Activated naive CD8-positive, alpha-beta T cell treated with anti-CD3 and anti-CD28 coated beads, Interleukin-2, amount 50 U/mL, for 24 hours (primary cell): Measurements from ENCODE around the gene RIPK3.

Experiments
- ATAC-seq: fragments of 150-1000 bp; cut with Tn5 transposase; one replicate; pipeline ENCODE4 v1.10.0; 2021
- DNase-seq: peaks from one replicate; pipeline ENCODE4 v3.0.0; 2021
- H3K27ac Mint-ChIP-seq: one replicate; pipeline ENCODE4 v1.8.0; 2021; ENCODE audit warnings: mild to moderate bottlenecking, mixed read lengths
- H3K27me3 Mint-ChIP-seq: one replicate; pipeline ENCODE4 v1.8.0; 2021; ENCODE audit warnings: mixed read lengths
- H3K36me3 Mint-ChIP-seq: one replicate; pipeline ENCODE4 v1.8.0; 2021; ENCODE audit warnings: low read depth, mixed read lengths
- H3K4me1 Mint-ChIP-seq: one replicate; pipeline ENCODE4 v1.8.0; 2021; ENCODE audit warnings: mixed read lengths
- H3K4me3 Mint-ChIP-seq: one replicate; pipeline ENCODE4 v1.8.0; 2021; ENCODE audit warnings: mild to moderate bottlenecking, moderate library complexity, mixed read lengths
- H3K9me3 Mint-ChIP-seq: one replicate; pipeline ENCODE4 v1.8.0; 2021; ENCODE audit warnings: mixed read lengths

The RIPK3 gene

DNA sequence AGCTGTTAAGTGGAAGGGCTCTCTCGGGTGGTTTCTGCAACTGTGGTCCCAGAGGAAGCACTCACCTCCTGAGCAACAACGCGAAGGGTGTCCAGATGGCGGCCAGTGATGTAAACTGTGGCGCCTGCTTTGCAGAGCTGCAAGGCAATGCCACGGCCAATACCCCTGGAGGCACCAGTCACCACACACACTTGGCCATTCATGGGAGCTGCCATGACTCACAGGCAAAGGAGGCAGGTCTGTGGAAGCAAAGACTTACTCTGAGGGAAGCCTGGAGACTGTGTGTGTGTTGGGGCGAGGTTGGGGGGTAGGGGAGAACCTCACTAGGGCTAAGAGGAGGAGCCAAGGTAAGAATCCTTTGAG is 40.9 kb downstream of the RIPK3 start:
- peaks cover 55% of the 10 kb centered on the region for H3K4me1 Mint-ChIP-seq
- ATAC-seq (peak; percentile 5), DNase-seq (no peak)
- no peaks in the 10 kb centered on the region for H3K27me3 Mint-ChIP-seq
- no peaks in the 10 kb centered on the region for H3K9me3 Mint-ChIP-seq
- peak overlapping the region; percentile 91 for H3K27ac Mint-ChIP-seq
- H3K36me3 Mint-ChIP-seq: peaks cover 25% of the 10 kb centered on the region
- H3K4me3 Mint-ChIP-seq: peak overlapping the region; percentile 92

DNA sequence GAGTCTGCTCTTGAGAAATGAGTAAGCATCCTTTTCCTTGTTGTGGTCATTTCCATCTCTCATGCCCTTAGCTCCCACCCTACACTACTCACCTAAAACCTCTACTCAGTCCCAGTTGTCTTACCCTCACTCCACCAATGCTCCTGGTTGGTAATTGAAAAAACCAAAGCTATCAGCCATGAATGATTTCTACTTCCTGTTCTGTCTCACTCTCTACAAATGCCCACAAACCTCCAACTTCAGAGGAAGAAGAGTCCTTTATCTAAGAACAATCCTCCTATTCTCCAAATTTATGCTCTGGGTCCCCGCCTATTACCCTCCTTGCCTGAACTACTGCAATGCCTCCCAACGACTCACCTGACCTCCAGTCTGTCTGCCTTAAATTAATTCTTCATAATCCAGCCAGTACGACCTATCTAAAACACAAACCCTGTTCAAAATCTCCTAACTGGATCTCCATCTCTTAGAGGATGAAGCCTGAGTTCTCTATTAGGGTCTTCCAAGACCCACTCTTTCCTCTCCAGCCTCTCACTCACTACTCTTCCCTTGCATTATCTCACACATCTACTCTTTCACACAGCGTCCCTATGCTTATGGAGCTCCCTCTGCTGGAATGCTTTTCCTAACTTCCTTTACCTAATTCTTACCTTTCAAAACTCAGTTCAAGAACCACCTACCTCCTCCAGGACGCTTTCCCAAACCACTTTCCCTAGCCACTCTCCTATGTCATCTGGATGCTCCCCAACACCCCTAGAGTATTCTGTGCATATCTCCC is 42.4 kb downstream of the RIPK3 start:
- peaks cover 55% of the 10 kb centered on the region for H3K4me1 Mint-ChIP-seq
- H3K9me3 Mint-ChIP-seq: no peaks in the 10 kb centered on the region
- peak; percentile 30 for ATAC-seq
- H3K36me3 Mint-ChIP-seq: peaks cover 18% of the 10 kb centered on the region
- no peaks in the 10 kb centered on the region for H3K27me3 Mint-ChIP-seq
- H3K27ac Mint-ChIP-seq: peak overlapping the region; percentile 82
- H3K4me3 Mint-ChIP-seq: no peak overlapping the region
- no peak for DNase-seq

DNA sequence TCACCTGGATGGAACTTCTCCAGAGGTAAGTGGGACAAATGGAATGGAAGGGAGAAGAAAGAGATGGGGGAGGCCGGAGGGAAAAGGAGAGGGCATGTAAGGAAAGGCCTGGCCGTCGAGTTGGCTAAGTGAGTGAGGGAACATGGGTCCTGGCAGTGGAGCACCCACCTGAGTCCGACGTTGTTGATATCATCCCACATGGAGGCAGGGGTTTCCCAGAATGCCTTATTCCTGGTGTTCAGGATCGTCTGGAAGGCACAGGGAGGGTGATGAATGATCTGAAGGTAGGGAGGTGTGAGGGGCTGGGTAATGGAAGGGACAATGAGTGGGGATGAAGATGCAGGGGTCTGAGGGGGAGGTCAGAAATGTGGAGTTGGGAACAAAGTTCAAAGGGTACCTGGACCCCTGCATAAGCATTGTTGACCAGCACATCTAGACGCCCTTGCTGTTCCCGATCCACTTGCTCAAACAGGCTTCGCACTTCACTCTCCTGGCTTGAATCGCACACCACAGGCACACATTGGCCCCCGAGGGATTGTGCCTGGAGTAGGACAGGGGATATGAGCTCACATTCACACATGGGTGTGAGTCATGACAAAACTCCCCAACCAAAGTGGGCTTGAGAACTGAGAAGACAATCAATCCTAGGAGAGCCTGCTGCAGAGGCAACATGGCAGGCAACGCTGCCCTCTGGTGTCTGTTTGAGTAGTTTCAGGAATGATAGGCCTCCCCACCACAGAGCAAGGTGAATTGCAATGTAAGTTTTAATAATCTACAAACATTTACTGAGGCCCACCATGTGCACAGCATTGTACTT is 43.2 kb downstream of the RIPK3 start:
- H3K27me3 Mint-ChIP-seq: no peaks in the 10 kb centered on the region
- H3K4me3 Mint-ChIP-seq: peak overlapping the region; percentile 35
- DNase-seq (peak; percentile 73), ATAC-seq (peak; percentile 93)
- H3K27ac Mint-ChIP-seq: peak overlapping the region; percentile 82
- no peaks in the 10 kb centered on the region for H3K9me3 Mint-ChIP-seq
- peaks cover 56% of the 10 kb centered on the region for H3K4me1 Mint-ChIP-seq
- H3K36me3 Mint-ChIP-seq: peaks cover 20% of the 10 kb centered on the region

DNA sequence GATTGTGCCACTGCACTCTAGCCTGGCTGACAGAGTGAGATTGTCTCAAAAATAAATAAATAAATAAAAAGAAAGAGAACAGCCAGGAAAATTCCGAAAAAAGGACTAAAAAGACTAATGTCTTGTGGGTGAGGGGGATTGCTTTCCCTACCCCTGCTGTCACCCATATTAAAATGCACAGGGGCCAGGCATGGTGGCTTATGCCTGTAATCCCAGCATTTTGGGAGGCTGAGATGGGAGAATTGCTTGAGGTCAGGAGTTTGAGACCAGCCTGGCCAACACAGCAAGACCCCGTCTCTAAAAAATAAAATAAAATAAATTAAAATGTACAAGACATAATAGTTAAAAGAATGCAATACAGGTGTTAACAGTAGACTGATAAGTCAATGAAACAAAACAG is 46.3 kb downstream of the RIPK3 start:
- Mint-ChIP-seq H3K36me3 (peaks cover 30% of the 10 kb centered on the region), H3K9me3 (no peaks in the 10 kb centered on the region), H3K27me3 (no peaks in the 10 kb centered on the region), H3K27ac (no peak overlapping the region), H3K4me3 (no peak overlapping the region), H3K4me1 (peaks cover 58% of the 10 kb centered on the region)
- DNase-seq (no peak), ATAC-seq (no peak)

DNA sequence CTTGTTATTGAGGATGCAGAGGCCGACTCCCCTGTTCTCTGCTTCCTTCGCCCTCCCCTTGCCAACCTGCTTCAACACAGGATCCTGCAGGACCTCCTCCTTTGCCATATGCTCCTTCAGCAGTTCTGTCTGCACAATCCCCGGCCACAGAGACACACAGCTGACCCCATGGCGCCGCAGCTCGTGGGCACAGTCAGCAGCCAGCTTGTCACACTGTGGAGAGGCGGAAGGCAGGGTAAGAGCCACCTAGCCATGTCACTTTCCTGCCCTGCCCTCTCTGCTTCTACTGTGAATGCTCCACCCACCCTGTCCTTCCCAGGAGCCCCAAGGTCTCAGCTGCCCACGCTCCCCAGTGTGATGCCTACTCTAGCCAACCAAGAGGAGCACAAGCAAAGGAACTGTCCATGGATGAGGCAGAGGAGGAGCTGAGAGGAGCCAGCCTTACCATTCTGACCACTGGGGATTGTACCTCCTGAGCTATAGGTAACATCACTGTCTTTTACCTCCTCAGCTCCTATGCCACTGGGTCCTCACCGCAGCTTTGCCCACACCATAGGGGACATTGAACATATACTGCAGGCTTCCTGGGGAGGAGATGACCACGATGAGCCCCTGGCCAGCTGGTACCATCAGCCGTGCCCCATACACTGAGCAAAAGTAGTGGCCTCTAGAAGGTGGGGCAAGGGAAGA is 47.5 kb downstream of the RIPK3 start:
- no peak for ATAC-seq
- peaks cover 32% of the 10 kb centered on the region for H3K36me3 Mint-ChIP-seq
- no peaks in the 10 kb centered on the region for H3K9me3 Mint-ChIP-seq
- H3K4me1 Mint-ChIP-seq: peaks cover 60% of the 10 kb centered on the region
- H3K27ac Mint-ChIP-seq: no peak overlapping the region
- no peak overlapping the region for H3K4me3 Mint-ChIP-seq
- DNase-seq: no peak
- H3K27me3 Mint-ChIP-seq: peaks cover 3% of the 10 kb centered on the region

DNA sequence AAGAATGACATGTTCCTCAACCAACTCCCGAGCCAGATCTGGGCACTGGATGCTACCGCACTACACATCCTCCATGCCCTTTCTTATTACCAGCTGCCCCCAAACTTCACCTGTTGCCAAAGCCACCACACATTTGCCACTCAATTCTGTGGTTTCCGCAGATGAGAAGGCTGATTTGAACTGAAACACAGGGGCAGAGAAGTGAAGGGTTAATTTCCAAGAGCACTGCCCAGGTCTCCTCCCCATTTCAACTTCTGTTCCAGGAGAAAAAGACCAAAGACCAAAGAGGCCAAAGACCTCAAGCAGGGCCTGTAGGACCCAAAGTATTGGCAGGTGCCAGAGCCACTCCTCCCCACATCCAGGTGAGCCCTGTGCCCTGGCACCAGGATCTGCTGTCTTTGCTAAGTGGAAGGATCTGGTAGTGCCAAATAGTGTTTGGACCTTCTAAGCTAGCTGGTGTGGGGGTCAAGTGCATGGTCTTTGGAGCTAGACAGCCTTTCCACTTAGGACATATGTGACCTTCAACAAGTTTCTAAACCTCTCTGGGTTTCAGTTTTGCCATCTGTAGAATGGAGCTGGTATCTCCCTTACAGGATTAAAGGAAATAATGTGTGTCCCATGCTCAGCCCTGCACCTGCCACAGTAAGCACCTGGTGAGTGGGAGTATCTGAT is 48.2 kb downstream of the RIPK3 start:
- DNase-seq (no peak), ATAC-seq (no peak)
- Mint-ChIP-seq H3K27me3 (peaks cover 3% of the 10 kb centered on the region), H3K27ac (no peak overlapping the region), H3K9me3 (no peaks in the 10 kb centered on the region), H3K4me3 (no peak overlapping the region), H3K36me3 (peaks cover 31% of the 10 kb centered on the region), H3K4me1 (peaks cover 53% of the 10 kb centered on the region)

DNA sequence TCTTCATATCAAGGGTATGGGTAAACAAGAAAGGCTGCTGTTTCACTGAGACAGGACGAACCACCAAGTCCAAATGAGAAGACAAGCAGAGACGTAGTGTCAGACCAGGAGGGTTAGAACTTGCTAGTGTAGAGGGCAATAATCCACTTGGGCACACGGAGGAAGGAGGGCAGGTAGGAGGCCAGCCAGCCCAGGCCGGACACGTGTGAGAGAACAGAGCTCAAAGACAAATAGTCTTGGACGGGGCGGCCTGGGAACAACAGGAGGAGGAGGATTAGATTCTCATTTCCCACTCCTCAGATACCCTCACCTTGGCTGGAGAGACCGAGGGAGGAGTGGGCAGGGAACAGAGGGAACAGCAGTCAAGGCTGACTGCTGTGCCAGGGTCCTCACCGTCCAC is 49.0 kb downstream of the RIPK3 start:
- Mint-ChIP-seq H3K27me3 (peaks cover 3% of the 10 kb centered on the region), H3K36me3 (peaks cover 28% of the 10 kb centered on the region), H3K4me1 (peaks cover 49% of the 10 kb centered on the region), H3K9me3 (no peaks in the 10 kb centered on the region), H3K4me3 (no peak overlapping the region), H3K27ac (no peak overlapping the region)
- ATAC-seq: no peak
- no peak for DNase-seq

DNA sequence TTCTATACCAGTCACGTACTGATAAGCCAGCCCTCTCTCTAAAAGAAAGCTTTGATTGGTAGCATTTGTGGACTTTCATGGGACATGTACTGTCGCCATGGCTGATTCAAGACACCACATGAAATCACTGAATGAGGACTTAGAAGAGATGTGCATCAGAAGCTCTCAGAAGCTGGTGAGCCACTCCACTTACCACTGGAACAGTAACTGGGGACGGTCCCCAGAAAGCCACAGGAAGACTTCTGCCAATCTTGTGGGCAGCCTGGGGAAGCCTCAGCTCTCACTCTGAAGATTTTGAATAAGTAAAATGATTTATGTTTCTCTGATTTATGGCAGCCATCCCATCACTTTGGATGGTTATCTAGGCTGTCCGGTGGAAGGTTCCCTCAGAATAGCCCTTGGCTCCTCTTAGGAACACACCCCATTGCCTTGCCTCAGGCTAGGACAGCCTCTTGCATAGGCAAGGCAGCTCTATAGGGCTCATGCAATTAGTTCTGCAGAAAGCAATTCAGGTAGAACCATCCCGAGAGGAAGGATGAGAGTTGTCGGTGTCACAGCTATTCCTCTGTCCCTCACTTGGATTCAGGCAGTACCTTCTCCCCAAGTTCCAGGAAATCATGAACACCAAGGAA is 50.0 kb downstream of the RIPK3 start:
- peaks cover 3% of the 10 kb centered on the region for H3K27me3 Mint-ChIP-seq
- H3K4me3 Mint-ChIP-seq: no peak overlapping the region
- peak overlapping the region; percentile 27 for H3K27ac Mint-ChIP-seq
- H3K36me3 Mint-ChIP-seq: peaks cover 28% of the 10 kb centered on the region
- H3K9me3 Mint-ChIP-seq: no peaks in the 10 kb centered on the region
- DNase-seq (peak; percentile 71), ATAC-seq (peak; percentile 100)
- H3K4me1 Mint-ChIP-seq: peaks cover 53% of the 10 kb centered on the region

DNA sequence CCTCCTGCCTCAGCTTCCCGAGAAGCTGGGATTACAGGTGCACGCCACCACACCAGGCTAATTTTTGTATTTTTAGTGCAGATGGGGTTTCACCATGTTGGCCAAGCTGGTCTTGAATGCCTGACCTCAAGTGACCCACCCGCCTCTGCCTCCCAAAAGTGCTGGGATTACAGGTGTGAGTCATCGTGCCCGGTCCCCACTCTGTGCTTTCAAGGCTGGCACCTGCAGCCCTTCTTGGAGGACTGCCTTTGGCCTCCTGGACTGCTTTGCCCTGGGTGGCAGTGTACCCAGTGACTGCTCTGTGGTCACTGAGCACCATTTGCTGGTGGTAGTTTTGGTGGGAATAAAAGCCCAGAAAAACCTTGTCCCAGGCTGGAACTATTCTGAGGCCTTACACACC is 52.8 kb downstream of the RIPK3 start:
- H3K27ac Mint-ChIP-seq: no peak overlapping the region
- peaks cover 52% of the 10 kb centered on the region for H3K4me1 Mint-ChIP-seq
- DNase-seq (no peak), ATAC-seq (no peak)
- H3K36me3 Mint-ChIP-seq: peaks cover 20% of the 10 kb centered on the region
- no peaks in the 10 kb centered on the region for H3K9me3 Mint-ChIP-seq
- H3K27me3 Mint-ChIP-seq: peaks cover 3% of the 10 kb centered on the region
- no peak overlapping the region for H3K4me3 Mint-ChIP-seq
